Panc1 (cell line): ENCODE measurements around the gene CACNA1A. TPM values are rescaled to one million over a fixed set of nuclear protein-coding genes. Genes with fewer than 3 reads are reported as not detected.

Experiments
- ATAC-seq: fragments of 200-7000 bp; cut with Tn5 transposase; 2 replicates; pipeline ENCODE4 v1.9.1; 2020; ENCODE audit warnings: mild to moderate bottlenecking, moderate library complexity
- BruUV-seq: library from RNA; stranded (reverse); fragments of 400-500 nt; replicated peaks from 2 replicates; lab custom pipeline; 2021; lab: Mats Ljungman, UMichigan
- CTCF ChIA-PET: fragments of 300-600 bp; sonication (Branson Sonifier 250); formaldehyde crosslinking; loops from one replicate; lab custom pipeline; 2022; ENCODE audit warnings: antibody characterized with exemption; lab: Charles Lee
- POLR2A ChIA-PET: fragments of 300-600 bp; sonication (Branson Sonifier 250); formaldehyde crosslinking; loops from one replicate; lab custom pipeline; 2022; ENCODE audit warnings: antibody characterized with exemption; lab: Charles Lee
- DNase-seq: peaks from one replicate; pipeline ENCODE4 v3.0.0-alpha.2; 2010; ENCODE audit warnings: low read depth, low spot score
- H3K27ac ChIP-seq: 2 replicates; pipeline ENCODE4 v1.5.1; 2011; ENCODE audit warnings: mild to moderate bottlenecking, low read length, inconsistent platforms
- H3K27me3 ChIP-seq: fragments of 200-500 bp; sonication (Bioruptor generic); 2 replicates; pipeline ENCODE4 v1.6.0; 2014; ENCODE audit warnings: low read length, inconsistent platforms; ENCODE audit not compliant: control insufficient read depth, insufficient read depth
- H3K36me3 ChIP-seq: fragments of 200-500 bp; sonication (Bioruptor generic); 2 replicates; pipeline ENCODE4 v1.5.1; 2014; ENCODE audit warnings: inconsistent platforms, mild to moderate bottlenecking, low read length, moderate library complexity; ENCODE audit not compliant: control insufficient read depth, insufficient read depth
- H3K4me1 ChIP-seq: 2 replicates; pipeline ENCODE4 v1.5.1; 2011; ENCODE audit warnings: inconsistent platforms, mild to moderate bottlenecking, low read length, moderate library complexity; ENCODE audit not compliant: control insufficient read depth, insufficient read depth
- H3K4me3 ChIP-seq, 2 experiments: 2 replicates each; pipeline ENCODE4 v1.5.1; 2011 to 2012; ENCODE audit warnings: low read depth in 2 of 2, low read length in 2 of 2, mild to moderate bottlenecking in 2 of 2, inconsistent platforms in 1 of 2, moderate library complexity in 1 of 2
- H3K9me3 ChIP-seq: fragments of 200-500 bp; sonication (Bioruptor generic); 2 replicates; pipeline ENCODE4 v1.5.1; 2014; ENCODE audit warnings: low read depth, mild to moderate bottlenecking, inconsistent platforms, low read length, moderate library complexity; ENCODE audit not compliant: control insufficient read depth, insufficient read depth
- CTCF ChIP-seq: fragments of 450-650 bp; IDR thresholded peaks from 2 replicates; pipeline ENCODE4 v1.5.1; 2017; ENCODE audit warnings: mild to moderate bottlenecking
- POLR2AphosphoS5 ChIP-seq: IDR thresholded peaks from 2 replicates; pipeline ENCODE4 v1.6.1; 2012; ENCODE audit warnings: mild to moderate bottlenecking, low read depth, low read length, moderate library complexity
- REST ChIP-seq, 2 experiments: IDR thresholded peaks; 2 replicates each; pipeline ENCODE4 v1.6.1; 2011 to 2012; ENCODE audit warnings: low read depth in 2 of 2, control low read depth in 1 of 2, low read length in 1 of 2, mild to moderate bottlenecking in 1 of 2, moderate library complexity in 1 of 2; ENCODE audit not compliant: insufficient read depth in 1 of 2
- SIN3A ChIP-seq: IDR thresholded peaks from 2 replicates; pipeline ENCODE4 v1.6.1; 2012; ENCODE audit warnings: low read depth, mild to moderate bottlenecking, low read length, moderate library complexity, borderline replicate concordance; ENCODE audit not compliant: insufficient read depth
- TCF7L2 ChIP-seq: IDR thresholded peaks from 2 replicates; pipeline ENCODE4 v1.6.1; 2011; ENCODE audit warnings: mild to moderate bottlenecking, low read depth, low read length, inconsistent platforms
- in situ Hi-C: cut with HindIII; loops from 2 replicates; pipeline ENCODE4 v1.10.0; 2016; ENCODE audit warnings: low sequenced_read_pairs, low pct_unique_long_range_greater_than_20kb
- intact Hi-C: fragments of 100-400 bp; cut with micrococcal nuclease; formaldehyde crosslinking; loops from one replicate; pipeline ENCODE4 v1.10.0; 2022; ENCODE audit not compliant: unreplicated experiment
- total RNA-seq: library from RNA; stranded (reverse); gene quantifications from one replicate; pipeline ENCODE4 v1.2.1, GENCODE V29; 2021; ENCODE audit not compliant: unreplicated experiment

Gene CACNA1A
- total RNA-seq, 1 experiment from 2014 or later: 0.51 TPM

DNA sequence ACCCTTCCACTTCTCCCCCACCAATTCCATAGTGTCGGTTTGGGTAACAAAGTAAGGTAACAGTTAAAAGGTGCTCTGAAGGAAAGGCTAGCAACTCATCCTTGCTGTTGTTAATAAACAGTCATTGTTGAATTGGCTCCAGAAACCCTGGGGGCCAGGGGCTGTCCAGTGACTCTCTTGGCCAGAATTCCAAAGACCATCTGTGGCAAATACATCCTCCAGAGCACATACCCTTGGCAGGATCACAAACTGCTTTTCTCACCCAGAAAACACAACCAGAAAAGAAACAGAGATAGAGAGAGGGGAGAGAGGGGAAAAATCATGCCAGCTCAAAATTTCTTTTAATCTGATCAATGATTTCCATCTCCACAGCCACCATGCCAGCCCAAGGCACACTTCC lies 22.1 kb downstream of the CACNA1A start:
- Histone ChIP-seq H3K9me3 (no peaks in the 10 kb centered on the region), H3K4me1 (no peaks in the 10 kb centered on the region), H3K27me3 (peaks cover 2% of the 10 kb centered on the region; the same call in 1 of the 2 replicates), H3K27ac (no peak overlapping the region), H3K36me3 (no peaks in the 10 kb centered on the region), H3K4me3 (no peak overlapping the region)
- ATAC-seq (no peak), DNase-seq (no peak)
- in situ Hi-C loops (loop anchor here (5.0 kb wide), 1 partner anchor 38 kb away; no protein-coding TSS in a partner anchor), intact Hi-C loops (no loop called here)
- BruUV-seq: no TSS peak
- ChIA-PET CTCF (no interaction called here), POLR2A (no interaction called here)
- TF ChIP-seq REST (IDR thresholded peaks at IDR 0.05; ENCODE audit: insufficient read depth in 1 of 2, low read depth in 2 of 2, low read length in 1 of 2) (no peak), POLR2AphosphoS5 (no peak), SIN3A (no peak), TCF7L2 (no peak), CTCF (no peak)

GRCh38 chr19:13483215-13483614 lies 23.1 kb downstream of the CACNA1A start:
- TF ChIP-seq REST (IDR thresholded peaks at IDR 0.05; ENCODE audit: insufficient read depth in 1 of 2, low read depth in 2 of 2, low read length in 1 of 2) (no peak), TCF7L2 (no peak), POLR2AphosphoS5 (no peak), SIN3A (no peak), CTCF (no peak)
- H3K4me1 ChIP-seq: no peaks in the 10 kb centered on the region
- ChIA-PET POLR2A (no interaction called here), CTCF (interaction anchor here (0.6 kb wide), 1 partner anchor 224 kb away, joined by 5 read pairs; no protein-coding TSS in a partner anchor)
- DNase-seq (no peak), ATAC-seq (no peak)
- no peaks in the 10 kb centered on the region for H3K36me3 ChIP-seq
- intact Hi-C loops (no loop called here), in situ Hi-C loops (loop anchor here (5.0 kb wide), 1 partner anchor 39 kb away; no protein-coding TSS in a partner anchor)
- H3K27me3 ChIP-seq: peaks cover 2% of the 10 kb centered on the region; the same call in 1 of the 2 replicates
- no peak overlapping the region for H3K4me3 ChIP-seq
- no peak overlapping the region for H3K27ac ChIP-seq
- no peaks in the 10 kb centered on the region for H3K9me3 ChIP-seq
- BruUV-seq: no TSS peak
